ENCODE measurements around the gene ZNF687. TPM values are rescaled to one million over a fixed set of nuclear protein-coding genes. Genes with fewer than 3 reads are reported as not detected.

ZNF687 gene
- total RNA-seq, 1 experiment from 2014 or later, result 23.9 TPM

GRCh38 chr1:151254217-151255213 is 27.6 kb upstream of the ZNF687 start, which contains the start of gene PSMD4:
PSMD4 (plus strand) TSS chr1:151254734; CDS start chr1:151254783, 49 bp downstream.
- DNase-seq, result peak; percentile 96 to 97
- H3K4me3 Mint-ChIP-seq (ENCODE audit: unreplicated experiment), result peak within 1 kb of the TSS; percentile 91
- ChIA-PET POLR2A (interaction anchor here (0.6 to 1.6 kb wide), 9 partner anchors 10 to 372 kb away, joined by 3 to 19 read pairs (median 3); partner anchors contain the start of genes LYSMD1, PI4KB, SCNM1 and VPS72), CTCF (interaction anchor here (0.6 to 1.3 kb wide), 9 partner anchors 28 to 267 kb away, joined by 3 to 5 read pairs (median 4); partner anchors contain the start of gene ZNF687)
- TF ChIP-seq, protein P1, sequence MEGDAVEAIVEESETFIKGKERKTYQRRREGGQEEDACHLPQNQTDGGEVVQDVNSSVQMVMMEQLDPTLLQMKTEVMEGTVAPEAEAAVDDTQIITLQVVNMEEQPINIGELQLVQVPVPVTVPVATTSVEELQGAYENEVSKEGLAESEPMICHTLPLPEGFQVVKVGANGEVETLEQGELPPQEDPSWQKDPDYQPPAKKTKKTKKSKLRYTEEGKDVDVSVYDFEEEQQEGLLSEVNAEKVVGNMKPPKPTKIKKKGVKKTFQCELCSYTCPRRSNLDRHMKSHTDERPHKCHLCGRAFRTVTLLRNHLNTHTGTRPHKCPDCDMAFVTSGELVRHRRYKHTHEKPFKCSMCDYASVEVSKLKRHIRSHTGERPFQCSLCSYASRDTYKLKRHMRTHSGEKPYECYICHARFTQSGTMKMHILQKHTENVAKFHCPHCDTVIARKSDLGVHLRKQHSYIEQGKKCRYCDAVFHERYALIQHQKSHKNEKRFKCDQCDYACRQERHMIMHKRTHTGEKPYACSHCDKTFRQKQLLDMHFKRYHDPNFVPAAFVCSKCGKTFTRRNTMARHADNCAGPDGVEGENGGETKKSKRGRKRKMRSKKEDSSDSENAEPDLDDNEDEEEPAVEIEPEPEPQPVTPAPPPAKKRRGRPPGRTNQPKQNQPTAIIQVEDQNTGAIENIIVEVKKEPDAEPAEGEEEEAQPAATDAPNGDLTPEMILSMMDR (IDR thresholded peaks at IDR 0.05; ENCODE audit: insufficient read depth in 1 of 2, low read depth in 1 of 2, low read length in 1 of 2, severe bottlenecking in 1 of 2, unreplicated experiment in 1 of 2), result no peak
- peaks cover 4% of the 10 kb centered on the region; the same call in 1 of the 2 replicates for H3K4me1 ChIP-seq
- peak within 1 kb of the TSS; percentile 76 for H3K4me3 ChIP-seq (ENCODE audit: low read depth, low read length)
- H3K36me3 ChIP-seq (ENCODE audit: control insufficient read depth, insufficient read depth, low read length), result no peaks in the 10 kb centered on the region; the same call in 1 of the 2 replicates
- peaks cover 52% of the 10 kb centered on the region for H3K36me3 Mint-ChIP-seq (ENCODE audit: insufficient read depth, unreplicated experiment)
- H3K9me3 ChIP-seq, result no peaks in the 10 kb centered on the region
- peak within 1 kb of the TSS; percentile 98 for H3K27ac Mint-ChIP-seq (ENCODE audit: unreplicated experiment)
- peaks cover 10% of the 10 kb centered on the region for H3K4me1 Mint-ChIP-seq (ENCODE audit: low read depth, unreplicated experiment)
- no peaks in the 10 kb centered on the region for H3K27me3 ChIP-seq (replicated peaks; ENCODE audit: control insufficient read depth, insufficient read depth, low read length)
- intact Hi-C loops (cut with micrococcal nuclease; ENCODE audit: unreplicated experiment), result loop anchor here (1.0 kb wide), 1 partner anchor 27 kb away; no protein-coding TSS in a partner anchor
- peaks cover 3% of the 10 kb centered on the region for H3K27me3 Mint-ChIP-seq (ENCODE audit: insufficient read depth, unreplicated experiment)
- no peaks in the 10 kb centered on the region for H3K9me3 Mint-ChIP-seq (ENCODE audit: unreplicated experiment)
- BruUV-seq (replicated peaks), result TSS peak; percentile 74

GRCh38 chr1:151255381-151255780 is 26.7 kb upstream of the ZNF687 start:
- no TSS peak for BruUV-seq (replicated peaks)
- CTCF ChIA-PET, result interaction anchor here (0.6 to 1.3 kb wide), 3 partner anchors 27 to 85 kb away, joined by 3 read pairs; partner anchors contain the start of gene ZNF687

More at GRCh38 chr1:151255381-151255780, 26.7 kb upstream of the ZNF687 start:
- Mint-ChIP-seq H3K27ac (ENCODE audit: unreplicated experiment) (peak overlapping the region; percentile 98), H3K27me3 (ENCODE audit: insufficient read depth, unreplicated experiment) (peaks cover 3% of the 10 kb centered on the region), H3K36me3 (ENCODE audit: insufficient read depth, unreplicated experiment) (peaks cover 49% of the 10 kb centered on the region), H3K4me3 (ENCODE audit: unreplicated experiment) (peak overlapping the region; percentile 91), H3K9me3 (ENCODE audit: unreplicated experiment) (no peaks in the 10 kb centered on the region), H3K4me1 (ENCODE audit: low read depth, unreplicated experiment) (peaks cover 3% of the 10 kb centered on the region)
- no peaks in the 10 kb centered on the region for H3K27me3 ChIP-seq (replicated peaks; ENCODE audit: control insufficient read depth, insufficient read depth, low read length)
- H3K36me3 ChIP-seq (ENCODE audit: control insufficient read depth, insufficient read depth, low read length), result no peaks in the 10 kb centered on the region; the same call in 1 of the 2 replicates
- TF ChIP-seq, protein P1 (IDR thresholded peaks at IDR 0.05; ENCODE audit: insufficient read depth in 1 of 2, low read depth in 1 of 2, low read length in 1 of 2, severe bottlenecking in 1 of 2, unreplicated experiment in 1 of 2), result no peak
- H3K4me1 ChIP-seq, result no peaks in the 10 kb centered on the region; the same call in 1 of the 2 replicates
- H3K4me3 ChIP-seq (ENCODE audit: low read depth, low read length), result peak overlapping the region; percentile 76
- POLR2A ChIA-PET, result interaction anchor here (1.4 to 1.6 kb wide), 2 partner anchors 26 to 66 kb away, joined by 6 to 19 read pairs; partner anchors contain the start of genes VPS72 and ZNF687
- intact Hi-C loops (cut with micrococcal nuclease; ENCODE audit: unreplicated experiment), result no loop called here
- H3K9me3 ChIP-seq, result no peaks in the 10 kb centered on the region
- DNase-seq, result no peak
